CD14-positive monocyte (primary cell): ENCODE measurements around the gene ADAMTSL2. TPM values are rescaled to one million over a fixed set of nuclear protein-coding genes. Genes with fewer than 3 reads are reported as not detected.

Experiments used
- DNase-seq, 3 donors: peaks; one replicate each; pipeline ENCODE4 v3.0.0-alpha.2; 2011 to 2022
- H2AFZ ChIP-seq: 2 replicates; pipeline ENCODE4 v1.6.0; 2012; ENCODE audit warnings: mild to moderate bottlenecking, low read depth, low read length, inconsistent platforms; ENCODE audit not compliant: insufficient read depth, poor library complexity, severe bottlenecking
- H3K27ac ChIP-seq, 2 donors: 1 replicate in 1 of 2; 2 replicates in 1 of 2; pipeline ENCODE4 v1.5.1; 2012 to 2013; ENCODE audit warnings: low read length in 2 of 2, control low read depth in 1 of 2, inconsistent platforms in 1 of 2, low read depth in 1 of 2, mild to moderate bottlenecking in 1 of 2
- H3K27me3 ChIP-seq, 2 donors: one replicate each; pipeline versions ENCODE4 v1.6.0 to v1.6.1; 2011 to 2013; ENCODE audit warnings: low read length in 2 of 2; ENCODE audit not compliant: control insufficient read depth in 2 of 2, insufficient read depth in 2 of 2
- H3K36me3 ChIP-seq, 2 donors: replicated peaks in 1 of 2; 1 replicate in 1 of 2; 2 replicates in 1 of 2; pipeline versions ENCODE4 v1.5.1 to v1.6.1; 2012 to 2013; ENCODE audit warnings: low read length in 2 of 2, control low read depth in 1 of 2, inconsistent platforms in 1 of 2, mild to moderate bottlenecking in 1 of 2; ENCODE audit not compliant: insufficient read depth in 2 of 2, control insufficient read depth in 1 of 2
- H3K4me1 ChIP-seq, 2 donors: 1 replicate in 1 of 2; 2 replicates in 1 of 2; pipeline versions ENCODE4 v1.5.1 to v1.6.1; 2012 to 2013; ENCODE audit warnings: low read length in 2 of 2, control low read depth in 1 of 2, inconsistent platforms in 1 of 2, mild to moderate bottlenecking in 1 of 2, moderate library complexity in 1 of 2; ENCODE audit not compliant: insufficient read depth in 2 of 2, control insufficient read depth in 1 of 2
- H3K4me2 ChIP-seq: replicated peaks from 2 replicates; pipeline ENCODE3; 2012; ENCODE audit warnings: low read length, moderate library complexity, mild to moderate bottlenecking; ENCODE audit not compliant: poor library complexity, severe bottlenecking; ENCODE audit errors: extremely low read depth
- H3K4me3 ChIP-seq, 3 experiments: fragments of 200-600 bp in 1 of 3; sonication (generic) in 1 of 3; replicated peaks in 1 of 3; 1 replicate in 2 of 3; 2 replicates in 1 of 3; pipeline ENCODE4 v1.5.1; 2011 to 2013; ENCODE audit warnings: low read length in 3 of 3, mild to moderate bottlenecking in 3 of 3, control low read depth in 2 of 3, low read depth in 2 of 3, inconsistent platforms in 1 of 3, moderate library complexity in 1 of 3
- H3K79me2 ChIP-seq: 2 replicates; pipeline ENCODE4 v1.6.0; 2012; ENCODE audit warnings: mild to moderate bottlenecking, control low read depth, inconsistent platforms, low read length, moderate library complexity; ENCODE audit not compliant: insufficient read depth
- H3K9ac ChIP-seq: 2 replicates; pipeline ENCODE4 v1.6.0; 2017; ENCODE audit warnings: low read length, mild to moderate bottlenecking; ENCODE audit not compliant: insufficient read depth, poor library complexity, severe bottlenecking
- H3K9me3 ChIP-seq, 2 donors: replicated peaks in 1 of 2; 1 replicate in 1 of 2; 2 replicates in 1 of 2; pipeline versions ENCODE4 v1.5.1 to v1.6.1; 2012 to 2013; ENCODE audit warnings: low read length in 2 of 2, control low read depth in 1 of 2; ENCODE audit not compliant: control insufficient read depth in 1 of 2, insufficient read depth in 1 of 2
- H4K20me1 ChIP-seq: 2 replicates; pipeline ENCODE4 v1.6.0; 2012; ENCODE audit warnings: mild to moderate bottlenecking, low read length, control low read depth, moderate library complexity; ENCODE audit not compliant: insufficient read depth
- H3K27ac Mint-ChIP-seq, 7 donors: one replicate each; pipeline ENCODE4 v1.8.0; 2020; ENCODE audit warnings: mild to moderate bottlenecking in 7 of 7, mixed read lengths in 7 of 7, moderate library complexity in 6 of 7, inconsistent platforms in 2 of 7
- H3K27me3 Mint-ChIP-seq, 3 donors: one replicate each; pipeline ENCODE4 v1.8.0; 2021 to 2022; ENCODE audit warnings: low read depth in 3 of 3, mild to moderate bottlenecking in 3 of 3, mixed read lengths in 3 of 3, moderate library complexity in 3 of 3, inconsistent platforms in 1 of 3
- H3K36me3 Mint-ChIP-seq, 2 donors: one replicate each; pipeline ENCODE4 v1.8.0; 2020; ENCODE audit warnings: mixed read lengths in 2 of 2, inconsistent platforms in 1 of 2, mild to moderate bottlenecking in 1 of 2
- H3K4me1 Mint-ChIP-seq: one replicate; pipeline ENCODE4 v1.8.0; 2020; ENCODE audit warnings: mild to moderate bottlenecking, mixed read lengths
- H3K4me3 Mint-ChIP-seq, 2 donors: one replicate each; pipeline ENCODE4 v1.8.0; 2020; ENCODE audit warnings: mild to moderate bottlenecking in 2 of 2, mixed read lengths in 2 of 2, moderate library complexity in 1 of 2
- H3K9me3 Mint-ChIP-seq, 7 donors: one replicate each; pipeline ENCODE4 v1.8.0; 2020 to 2022; ENCODE audit warnings: mixed read lengths in 7 of 7, mild to moderate bottlenecking in 6 of 7, moderate library complexity in 6 of 7, inconsistent platforms in 2 of 7
- WGBS: methylation state at CpG from one replicate; pipeline ENCODE4 v1.1.5; 2013; ENCODE audit warnings: missing lambda C conversion rate; ENCODE audit not compliant: insufficient coverage; 5-methylcytosine and 5-hydroxymethylcytosine counted together
- intact Hi-C, 2 donors: fragments of 100-400 bp; cut with micrococcal nuclease; formaldehyde crosslinking; loops; one replicate each; pipeline versions ENCODE4 v1.15.0 to v1.15.1; 2023
- polyA plus RNA-seq, 3 donors: library from polyadenylated mRNA; depleted of rRNA in 1 of 3; unstranded in 2 of 3; stranded (reverse) in 1 of 3; fragments of 300-500 nt in 2 of 3; fragments of >200 nt in 1 of 3; fragmentation: Illumina TruSeq in 2 of 3; gene quantifications; 1 replicate in 2 of 3; 2 replicates in 1 of 3; pipeline ENCODE4 v1.2.3, GENCODE V29; 2012 to 2021
- TF ChIP-seq, protein P1 (sequence below): fragments of 200-600 bp; IDR thresholded peaks from one replicate; pipeline ENCODE4 v1.8.0; 2022; ENCODE audit warnings: antibody characterized with exemption, mild to moderate bottlenecking

The ADAMTSL2 gene
- polyA plus RNA-seq, 3 donors: 0.08 TPM; not detected in 2

- no peak overlapping the region for H2AFZ ChIP-seq
- no peaks in the 10 kb centered on the region for H3K4me1 ChIP-seq
- no peak overlapping the region for H3K4me2 ChIP-seq
- H3K27ac ChIP-seq: no peak overlapping the region
- TF ChIP-seq, protein P1, sequence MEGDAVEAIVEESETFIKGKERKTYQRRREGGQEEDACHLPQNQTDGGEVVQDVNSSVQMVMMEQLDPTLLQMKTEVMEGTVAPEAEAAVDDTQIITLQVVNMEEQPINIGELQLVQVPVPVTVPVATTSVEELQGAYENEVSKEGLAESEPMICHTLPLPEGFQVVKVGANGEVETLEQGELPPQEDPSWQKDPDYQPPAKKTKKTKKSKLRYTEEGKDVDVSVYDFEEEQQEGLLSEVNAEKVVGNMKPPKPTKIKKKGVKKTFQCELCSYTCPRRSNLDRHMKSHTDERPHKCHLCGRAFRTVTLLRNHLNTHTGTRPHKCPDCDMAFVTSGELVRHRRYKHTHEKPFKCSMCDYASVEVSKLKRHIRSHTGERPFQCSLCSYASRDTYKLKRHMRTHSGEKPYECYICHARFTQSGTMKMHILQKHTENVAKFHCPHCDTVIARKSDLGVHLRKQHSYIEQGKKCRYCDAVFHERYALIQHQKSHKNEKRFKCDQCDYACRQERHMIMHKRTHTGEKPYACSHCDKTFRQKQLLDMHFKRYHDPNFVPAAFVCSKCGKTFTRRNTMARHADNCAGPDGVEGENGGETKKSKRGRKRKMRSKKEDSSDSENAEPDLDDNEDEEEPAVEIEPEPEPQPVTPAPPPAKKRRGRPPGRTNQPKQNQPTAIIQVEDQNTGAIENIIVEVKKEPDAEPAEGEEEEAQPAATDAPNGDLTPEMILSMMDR: no peak
- H3K79me2 ChIP-seq: no peaks in the 10 kb centered on the region
- peaks cover 0 to 6% (median 6%) of the 10 kb centered on the region in 7 donors for H3K9me3 Mint-ChIP-seq
- peaks cover 0 to 2% of the 10 kb centered on the region in 2 donors for H3K9me3 ChIP-seq
- DNase-seq: no peak
- 90% methylated on average over 17 of the region's 24 CpGs for WGBS
- no peaks in the 10 kb centered on the region for H4K20me1 ChIP-seq
- H3K27me3 Mint-ChIP-seq: peaks cover 6 to 27% (median 23%) of the 10 kb centered on the region in 3 donors
- no peak overlapping the region for H3K9ac ChIP-seq
- H3K4me1 Mint-ChIP-seq: peaks cover 2% of the 10 kb centered on the region
- peaks cover 3 to 13% of the 10 kb centered on the region in 2 donors for H3K27me3 ChIP-seq
- no peaks in the 10 kb centered on the region for H3K36me3 ChIP-seq
- H3K36me3 Mint-ChIP-seq: no peaks in the 10 kb centered on the region
- no peak overlapping the region for H3K4me3 Mint-ChIP-seq
- intact Hi-C loops: no loop called here
- H3K4me3 ChIP-seq: no peak overlapping the region
- no peak overlapping the region for H3K27ac Mint-ChIP-seq
These were observed 27.1 kb upstream of the ADAMTSL2 start for GRCh38 chr9:133507246-133507965.

DNA sequence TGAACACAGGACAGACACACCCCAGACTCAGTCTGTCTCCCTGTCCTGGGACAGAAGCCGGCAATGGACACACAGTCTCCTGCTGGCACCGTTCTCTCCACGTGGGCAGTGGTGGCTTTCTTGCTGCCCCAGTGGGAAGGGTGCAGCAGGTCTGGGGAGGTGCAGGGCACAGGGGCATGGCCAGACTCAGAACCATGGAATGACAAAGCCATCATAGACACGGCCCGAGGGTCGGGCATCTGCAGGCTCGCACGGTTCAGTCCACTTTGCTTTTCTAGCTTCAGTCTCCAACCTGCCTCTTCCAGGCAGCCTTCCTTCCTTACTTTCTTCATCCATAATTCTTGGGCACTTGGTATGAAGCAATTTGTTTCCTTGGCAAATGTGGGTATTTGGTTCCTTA, 26.5 kb upstream of the ADAMTSL2 start:
- H3K27me3 ChIP-seq: peaks cover 3 to 12% of the 10 kb centered on the region in 2 donors
- Mint-ChIP-seq H3K4me1 (peaks cover 2% of the 10 kb centered on the region), H3K27ac (no peak overlapping the region), H3K36me3 (no peaks in the 10 kb centered on the region), H3K27me3 (peaks cover 6 to 27% (median 23%) of the 10 kb centered on the region in 3 donors), H3K4me3 (no peak overlapping the region), H3K9me3 (peaks cover 0 to 3% (median under 1%) of the 10 kb centered on the region in 7 donors)
- H3K4me3 ChIP-seq: no peak overlapping the region
- WGBS: 93% methylated on average over 3 of the region's 8 CpGs
- no peak overlapping the region for H2AFZ ChIP-seq
- no peaks in the 10 kb centered on the region for H3K36me3 ChIP-seq
- no peaks in the 10 kb centered on the region for H3K4me1 ChIP-seq
- DNase-seq: no peak
- no peak overlapping the region for H3K9ac ChIP-seq
- intact Hi-C loops: no loop called here
- no peak overlapping the region for H3K27ac ChIP-seq
- no peaks in the 10 kb centered on the region for H3K9me3 ChIP-seq
- no peaks in the 10 kb centered on the region for H4K20me1 ChIP-seq
- TF ChIP-seq, protein P1: no peak
- H3K4me2 ChIP-seq: no peak overlapping the region
- no peaks in the 10 kb centered on the region for H3K79me2 ChIP-seq
